OCI-LY3 (cell line): ENCODE results near the gene TRIM71.

Source experiments
- H2AFZ ChIP-seq: fragments of 200-600, 300-600 bp; shearing (Covaris generic); 2 replicates; pipeline ENCODE4 v1.6.0; 2014; ENCODE audit warnings: antibody characterized with exemption, low read depth, low read length
- H3K27ac ChIP-seq: fragments of 200-600, 300-600 bp; sonication (generic); 2 replicates; pipeline ENCODE4 v1.5.1; 2014; ENCODE audit warnings: mild to moderate bottlenecking, low read length, moderate library complexity, mixed read lengths
- H3K27me3 ChIP-seq: fragments of 200-600, 300-600 bp; sonication (generic); 2 replicates; pipeline ENCODE4 v1.6.1; 2014; ENCODE audit warnings: low read depth, low read length, mixed read lengths
- H3K36me3 ChIP-seq: fragments of 200-600, 300-600 bp; sonication (generic); replicated peaks from 2 replicates; pipeline ENCODE3; 2014; ENCODE audit warnings: low read depth, low read length, mixed read lengths
- H3K4me1 ChIP-seq: fragments of 300-600, 200-600 bp; sonication (generic); 2 replicates; pipeline ENCODE4 v1.6.1; 2014; ENCODE audit warnings: low read length, mixed read lengths
- H3K4me2 ChIP-seq: fragments of 200-600, 300-600 bp; sonication (generic); 2 replicates; pipeline ENCODE4 v1.6.1; 2014; ENCODE audit warnings: low read length, mixed read lengths
- H3K4me3 ChIP-seq: fragments of 300-600, 200-600 bp; sonication (generic); 2 replicates; pipeline ENCODE4 v1.5.1; 2014; ENCODE audit warnings: antibody characterized with exemption, mild to moderate bottlenecking, low read length, moderate library complexity
- H3K79me2 ChIP-seq: fragments of 300-600, 200-600 bp; shearing (Covaris generic); 2 replicates; pipeline ENCODE4 v1.6.1; 2014; ENCODE audit warnings: mild to moderate bottlenecking, low read length, mixed read lengths
- H3K9ac ChIP-seq: fragments of 300-600, 200-600 bp; shearing (Covaris generic); 2 replicates; pipeline ENCODE4 v1.6.0; 2014; ENCODE audit warnings: mild to moderate bottlenecking, low read length, moderate library complexity
- H3K9me3 ChIP-seq: fragments of 200-600, 300-600 bp; shearing (Covaris generic); 2 replicates; pipeline ENCODE4 v1.6.1; 2014; ENCODE audit warnings: low read length, mixed read lengths; ENCODE audit not compliant: insufficient read depth
- H4K20me1 ChIP-seq: fragments of 200-600, 300-600 bp; sonication (generic); 2 replicates; pipeline ENCODE4 v1.6.1; 2016; ENCODE audit warnings: low read length, mixed read lengths; ENCODE audit not compliant: insufficient read depth
- CTCF ChIP-seq: fragments of 200-600, 300-600 bp; sonication (generic); IDR thresholded peaks from 2 replicates; pipeline ENCODE4 v1.5.1; 2014; ENCODE audit warnings: antibody characterized with exemption, low read length, low read depth
- EZH2phosphoT487 ChIP-seq: fragments of 200-600 bp; shearing (Covaris generic); IDR thresholded peaks from 2 replicates; pipeline ENCODE4 v1.6.1; 2018; ENCODE audit warnings: antibody characterized with exemption, mixed run types, low read depth

Gene TRIM71

GRCh38 chr3:32894977-32895376, 77.2 kb downstream of the TRIM71 start:
- Histone ChIP-seq H3K9ac (no peak overlapping the region), H2AFZ (no peak overlapping the region), H3K27ac (no peak overlapping the region), H3K27me3 (peaks cover 50% of the 10 kb centered on the region), H3K79me2 (no peaks in the 10 kb centered on the region), H3K4me2 (no peak overlapping the region), H3K9me3 (no peaks in the 10 kb centered on the region), H3K4me3 (no peak overlapping the region), H4K20me1 (no peaks in the 10 kb centered on the region), H3K4me1 (no peaks in the 10 kb centered on the region), H3K36me3 (no peaks in the 10 kb centered on the region)
- no peak for TF ChIP-seq CTCF
- TF ChIP-seq EZH2phosphoT487 = no peak

- H3K27ac ChIP-seq = no peak overlapping the region
- H3K36me3 ChIP-seq = no peaks in the 10 kb centered on the region
These were observed 77.9 kb downstream of the TRIM71 start for GRCh38 chr3:32895701-32896100.

GRCh38 chr3:32896143-32896542, 78.3 kb downstream of the TRIM71 start:
- Histone ChIP-seq H4K20me1 (no peaks in the 10 kb centered on the region), H3K27ac (no peak overlapping the region), H3K9ac (no peak overlapping the region), H3K4me3 (no peak overlapping the region), H3K79me2 (no peaks in the 10 kb centered on the region), H3K4me1 (no peaks in the 10 kb centered on the region), H2AFZ (no peak overlapping the region), H3K4me2 (no peak overlapping the region), H3K36me3 (no peaks in the 10 kb centered on the region), H3K9me3 (no peaks in the 10 kb centered on the region), H3K27me3 (peaks cover 50% of the 10 kb centered on the region)
- TF ChIP-seq CTCF (no peak), EZH2phosphoT487 (no peak)

More at GRCh38 chr3:32895701-32896100, 77.9 kb downstream of the TRIM71 start:
- H3K79me2 ChIP-seq = no peaks in the 10 kb centered on the region
- no peak overlapping the region for H3K4me3 ChIP-seq
- no peaks in the 10 kb centered on the region for H3K9me3 ChIP-seq
- H4K20me1 ChIP-seq = no peaks in the 10 kb centered on the region
- no peak overlapping the region for H2AFZ ChIP-seq
- H3K4me1 ChIP-seq = no peaks in the 10 kb centered on the region
- H3K9ac ChIP-seq = no peak overlapping the region
- peaks cover 50% of the 10 kb centered on the region for H3K27me3 ChIP-seq
- no peak for TF ChIP-seq EZH2phosphoT487
- TF ChIP-seq CTCF = no peak
- no peak overlapping the region for H3K4me2 ChIP-seq

- no peaks in the 10 kb centered on the region for H3K79me2 ChIP-seq
- no peaks in the 10 kb centered on the region for H3K9me3 ChIP-seq
- no peaks in the 10 kb centered on the region for H3K4me1 ChIP-seq
- H3K4me2 ChIP-seq = no peak overlapping the region
- H4K20me1 ChIP-seq = no peaks in the 10 kb centered on the region
- no peak for TF ChIP-seq CTCF
- no peak for TF ChIP-seq EZH2phosphoT487
- peaks cover 50% of the 10 kb centered on the region for H3K27me3 ChIP-seq
- no peak overlapping the region for H3K27ac ChIP-seq
- H2AFZ ChIP-seq = no peak overlapping the region
- no peaks in the 10 kb centered on the region for H3K36me3 ChIP-seq
- H3K9ac ChIP-seq = no peak overlapping the region
- no peak overlapping the region for H3K4me3 ChIP-seq
These were observed 79.3 kb downstream of the TRIM71 start for GRCh38 chr3:32897001-32897601.
